Type B pancreatic cell (in vitro differentiated cells): ENCODE results near the gene CFAP221. TPM values are rescaled to one million over a fixed set of nuclear protein-coding genes. Genes with fewer than 3 reads are reported as not detected.

Experiments used
- DNase-seq: peaks from one replicate; pipeline ENCODE4 v3.0.0; 2021; ENCODE audit warnings: mixed read lengths; ENCODE audit not compliant: unreplicated experiment; ENCODE audit errors: extremely low spot score
- H3K27ac Mint-ChIP-seq: 2 replicates; pipeline ENCODE4 v1.8.0; 2021; ENCODE audit warnings: mild to moderate bottlenecking, mixed read lengths
- H3K27me3 Mint-ChIP-seq: 2 replicates; pipeline ENCODE4 v1.8.0; 2021; ENCODE audit warnings: mixed read lengths
- H3K36me3 Mint-ChIP-seq: 2 replicates; pipeline ENCODE4 v1.8.0; 2021; ENCODE audit warnings: mixed read lengths
- H3K4me1 Mint-ChIP-seq: one replicate; pipeline ENCODE4 v1.8.0; 2021; ENCODE audit warnings: mixed read lengths; ENCODE audit not compliant: unreplicated experiment
- H3K4me3 Mint-ChIP-seq: 2 replicates; pipeline ENCODE4 v1.8.0; 2021; ENCODE audit warnings: mild to moderate bottlenecking, mixed read lengths
- H3K9me3 Mint-ChIP-seq: 2 replicates; pipeline ENCODE4 v1.8.0; 2021; ENCODE audit warnings: mixed read lengths
- total RNA-seq: library from RNA; stranded (reverse); gene quantifications from 2 replicates; pipeline ENCODE4 v1.2.1, GENCODE V29; 2021; ENCODE audit warnings: low replicate concordance
- TF ChIP-seq, protein P1 (sequence below): fragments of 200-600 bp; sonication (generic); conservative IDR thresholded peaks from 2 replicates; pipeline ENCODE4 v1.5.0; 2021; ENCODE audit warnings: antibody characterized with exemption, mild to moderate bottlenecking

Gene CFAP221
- total RNA-seq, 1 donor from 2014 or later, result 4.8 TPM

DNA sequence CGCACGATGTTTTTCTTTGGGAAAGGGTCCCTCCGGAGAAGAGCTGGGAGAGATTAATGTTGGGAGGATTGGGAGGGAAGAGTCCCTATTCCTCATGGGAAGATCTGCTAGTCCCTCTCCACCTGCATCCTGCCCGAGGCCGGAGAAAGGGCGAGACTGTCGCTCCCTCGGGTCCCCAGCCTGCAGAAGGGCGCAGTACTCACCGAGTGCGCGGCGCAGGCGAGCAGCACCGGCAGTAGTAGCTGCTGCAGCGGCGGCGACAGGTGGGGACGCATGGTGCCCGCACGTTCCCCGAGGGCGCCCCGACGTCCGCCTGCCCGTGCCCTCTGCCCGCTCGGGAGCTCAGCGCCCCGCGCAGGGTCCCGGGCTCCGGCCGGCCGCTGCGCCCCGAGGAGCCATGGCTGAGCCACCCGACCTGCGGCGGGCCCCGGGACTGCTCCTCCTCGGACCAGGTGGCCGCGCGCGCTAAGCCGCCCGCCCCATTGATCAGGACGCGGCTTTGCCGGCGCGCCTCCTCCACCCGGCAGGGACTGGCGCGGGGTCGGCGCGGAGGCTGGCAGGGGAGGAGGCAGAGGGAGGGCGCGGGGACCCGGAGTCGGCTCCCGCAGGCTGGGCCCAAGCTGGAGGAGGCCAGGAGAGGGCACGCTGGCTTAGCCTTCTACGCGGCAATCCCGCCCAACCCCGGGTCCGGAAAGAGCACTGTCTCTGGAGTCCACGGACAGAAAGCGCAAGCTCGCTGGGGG lies 20.1 kb upstream of the CFAP221 start, which contains the start of gene SCTR:
Gene SCTR (minus strand): TSS at position 532 of the 743 bp plus-strand sequence. CDS start 257 bp downstream, at position 275.
- H3K27me3 Mint-ChIP-seq, result peaks cover 77% of the 10 kb centered on the region
- TF ChIP-seq, protein P1, sequence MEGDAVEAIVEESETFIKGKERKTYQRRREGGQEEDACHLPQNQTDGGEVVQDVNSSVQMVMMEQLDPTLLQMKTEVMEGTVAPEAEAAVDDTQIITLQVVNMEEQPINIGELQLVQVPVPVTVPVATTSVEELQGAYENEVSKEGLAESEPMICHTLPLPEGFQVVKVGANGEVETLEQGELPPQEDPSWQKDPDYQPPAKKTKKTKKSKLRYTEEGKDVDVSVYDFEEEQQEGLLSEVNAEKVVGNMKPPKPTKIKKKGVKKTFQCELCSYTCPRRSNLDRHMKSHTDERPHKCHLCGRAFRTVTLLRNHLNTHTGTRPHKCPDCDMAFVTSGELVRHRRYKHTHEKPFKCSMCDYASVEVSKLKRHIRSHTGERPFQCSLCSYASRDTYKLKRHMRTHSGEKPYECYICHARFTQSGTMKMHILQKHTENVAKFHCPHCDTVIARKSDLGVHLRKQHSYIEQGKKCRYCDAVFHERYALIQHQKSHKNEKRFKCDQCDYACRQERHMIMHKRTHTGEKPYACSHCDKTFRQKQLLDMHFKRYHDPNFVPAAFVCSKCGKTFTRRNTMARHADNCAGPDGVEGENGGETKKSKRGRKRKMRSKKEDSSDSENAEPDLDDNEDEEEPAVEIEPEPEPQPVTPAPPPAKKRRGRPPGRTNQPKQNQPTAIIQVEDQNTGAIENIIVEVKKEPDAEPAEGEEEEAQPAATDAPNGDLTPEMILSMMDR, result no peak
- no peaks in the 10 kb centered on the region for H3K36me3 Mint-ChIP-seq

DNA sequence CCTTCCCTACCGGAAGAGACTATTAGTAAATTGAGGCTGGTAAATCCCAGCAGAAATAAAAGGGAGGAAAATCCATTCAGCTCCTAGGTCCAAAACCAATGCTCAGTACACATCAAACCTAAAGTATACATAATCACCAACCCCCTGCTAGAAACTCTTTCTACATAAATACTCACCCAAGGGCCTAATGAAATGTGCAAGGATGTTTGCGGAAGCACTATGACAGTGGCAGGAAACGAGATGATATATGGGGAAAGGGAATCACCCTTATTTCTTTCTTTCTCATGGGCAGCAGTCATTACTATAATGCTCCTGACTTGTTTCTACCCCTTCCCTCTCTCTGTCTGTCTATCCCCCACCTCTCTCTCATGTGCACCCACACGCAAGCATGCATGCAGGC lies 18.6 kb upstream of the CFAP221 start:
- Mint-ChIP-seq H3K4me3 (peak overlapping the region; percentile 80), H3K27me3 (peaks cover 74% of the 10 kb centered on the region), H3K36me3 (no peaks in the 10 kb centered on the region), H3K9me3 (no peaks in the 10 kb centered on the region), H3K4me1 (peaks cover 21% of the 10 kb centered on the region), H3K27ac (no peak overlapping the region)
- no peak for DNase-seq
- TF ChIP-seq, protein P1, result no peak

More for the DNA sequence above, 20.1 kb upstream of the CFAP221 start, which contains the start of gene SCTR:
- Mint-ChIP-seq H3K27ac (peak within 1 kb of the TSS; percentile 27), H3K4me1 (peaks cover 21% of the 10 kb centered on the region), H3K4me3 (peak within 1 kb of the TSS; percentile 85), H3K9me3 (no peaks in the 10 kb centered on the region)
- no peak for DNase-seq

DNA sequence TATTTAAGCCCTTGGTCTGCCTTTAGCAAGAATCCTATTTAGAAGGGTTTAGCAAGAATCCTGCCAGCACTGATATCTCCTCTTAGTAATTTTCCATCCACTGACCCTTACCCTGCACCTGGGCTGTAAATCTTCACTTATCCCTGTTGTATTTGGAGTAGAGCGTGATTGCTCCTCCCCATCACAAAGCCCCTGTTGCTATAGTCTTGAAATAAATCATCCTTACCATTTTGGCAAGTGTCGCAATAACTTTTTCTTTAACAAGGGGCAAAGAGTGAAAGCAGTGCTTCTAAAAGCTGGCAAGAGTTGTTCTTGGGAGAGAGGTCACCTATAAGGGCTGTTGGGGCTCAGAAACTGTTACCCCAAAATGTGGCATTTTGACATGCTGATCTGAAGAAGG lies 16.2 kb upstream of the CFAP221 start:
- TF ChIP-seq, protein P1, result no peak
- H3K27me3 Mint-ChIP-seq, result peaks cover 56% of the 10 kb centered on the region
- H3K4me1 Mint-ChIP-seq, result peaks cover 17% of the 10 kb centered on the region
- peaks cover 7% of the 10 kb centered on the region for H3K9me3 Mint-ChIP-seq
- no peaks in the 10 kb centered on the region for H3K36me3 Mint-ChIP-seq
- no peak for DNase-seq
- no peak overlapping the region for H3K27ac Mint-ChIP-seq
- H3K4me3 Mint-ChIP-seq, result no peak overlapping the region

DNA sequence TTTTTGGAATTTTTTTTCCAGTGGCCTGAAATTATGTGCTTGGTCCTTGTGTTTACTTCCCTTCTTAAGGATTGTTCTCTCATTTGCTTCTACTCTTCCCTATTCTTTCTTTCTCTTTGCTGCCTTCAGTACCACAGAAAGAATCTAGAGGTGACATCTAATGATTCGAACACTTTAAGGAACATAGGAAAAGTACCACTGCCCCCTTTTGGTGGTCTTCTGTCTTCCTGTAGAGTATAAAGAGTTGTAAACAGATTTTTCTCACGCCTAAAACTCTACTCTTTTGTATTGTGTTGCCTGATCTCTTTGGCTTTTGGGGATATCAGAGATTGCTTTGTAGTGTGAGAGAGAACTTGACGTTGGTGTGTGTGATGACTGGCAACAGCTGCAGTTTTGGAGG lies 13.0 kb upstream of the CFAP221 start:
- Mint-ChIP-seq H3K27me3 (peaks cover 29% of the 10 kb centered on the region), H3K36me3 (no peaks in the 10 kb centered on the region), H3K9me3 (peaks cover 15% of the 10 kb centered on the region), H3K4me1 (peaks cover 4% of the 10 kb centered on the region), H3K27ac (no peak overlapping the region), H3K4me3 (no peak overlapping the region)
- DNase-seq, result no peak
- TF ChIP-seq, protein P1, result peak; percentile 54

DNA sequence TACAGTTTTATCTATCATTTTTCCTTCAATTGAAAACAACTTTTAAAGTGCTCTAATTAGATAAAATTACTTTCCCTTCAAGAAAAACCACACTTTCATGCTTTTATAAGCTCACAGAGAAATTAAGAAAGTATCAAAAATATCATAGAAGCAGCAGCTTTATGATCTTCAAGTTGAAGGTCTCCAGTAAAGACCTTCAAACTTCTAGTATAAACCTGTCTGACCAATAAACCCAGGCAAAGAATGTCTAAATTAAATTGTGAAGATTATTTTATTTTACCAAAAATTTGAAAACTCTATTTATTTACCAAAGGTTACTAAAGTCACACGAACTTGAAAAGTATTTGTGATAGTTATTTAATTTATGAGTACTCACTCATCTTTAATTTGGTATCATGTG lies 10.7 kb upstream of the CFAP221 start:
- TF ChIP-seq, protein P1, result no peak
- H3K9me3 Mint-ChIP-seq, result peaks cover 16% of the 10 kb centered on the region
- H3K36me3 Mint-ChIP-seq, result no peaks in the 10 kb centered on the region
- no peak for DNase-seq
- H3K27ac Mint-ChIP-seq, result no peak overlapping the region
- peaks cover 7% of the 10 kb centered on the region for H3K27me3 Mint-ChIP-seq
- H3K4me1 Mint-ChIP-seq, result peaks cover 5% of the 10 kb centered on the region
- no peak overlapping the region for H3K4me3 Mint-ChIP-seq
